Tibial artery (tissue), 4 donors: ENCODE data around the gene TEKTIP1.

Source experiments
- DNase-seq, 2 donors: peaks; one replicate each; pipeline ENCODE4 v3.0.0-alpha.2; 2019
- H3K27ac ChIP-seq, 2 donors: fragments of 200-600 bp; sonication (generic) in 1 of 2; 1 replicate in 1 of 2; 2 replicates in 1 of 2; pipeline ENCODE4 v1.5.1; 2018 to 2019; ENCODE audit warnings: mild to moderate bottlenecking in 1 of 2
- H3K27me3 ChIP-seq, 2 donors: fragments of 200-600 bp; sonication (generic) in 1 of 2; one replicate each; pipeline versions ENCODE4 v1.5.1 to v1.6.0; 2016 to 2019
- H3K36me3 ChIP-seq, 3 donors: fragments of 200-600 bp; sonication (generic) in 2 of 3; one replicate each; pipeline ENCODE4 v1.5.1; 2016 to 2019; ENCODE audit warnings: mild to moderate bottlenecking in 2 of 3
- H3K4me1 ChIP-seq, 4 donors: fragments of 200-600 bp; sonication (generic) in 2 of 4; 1 replicate in 3 of 4; 2 replicates in 1 of 4; pipeline ENCODE4 v1.5.1; 2016 to 2019
- H3K4me3 ChIP-seq, 2 donors: fragments of 200-600 bp; sonication (generic) in 1 of 2; 1 replicate in 1 of 2; 2 replicates in 1 of 2; pipeline ENCODE4 v1.5.1; 2018 to 2019; ENCODE audit warnings: mild to moderate bottlenecking in 2 of 2
- H3K9me3 ChIP-seq, 3 donors: fragments of 200-600 bp; sonication (generic) in 1 of 3; one replicate each; pipeline ENCODE4 v1.5.1; 2016 to 2019
- intact Hi-C: fragments of 100-400 bp; cut with DNase I; formaldehyde crosslinking; loops from one replicate; pipeline ENCODE4 v1.15.0; 2023; ENCODE audit warnings: low total_unique reads
- TF ChIP-seq, protein P1 (sequence below), 2 experiments: fragments of 200-600 bp in 1 of 2; fragments of 450-650 bp in 1 of 2; IDR thresholded peaks; one replicate each; pipeline ENCODE4 v1.5.1; 2017 to 2019; ENCODE audit warnings: antibody characterized with exemption in 2 of 2, mild to moderate bottlenecking in 1 of 2, moderate library complexity in 1 of 2

The TEKTIP1 gene

DNA sequence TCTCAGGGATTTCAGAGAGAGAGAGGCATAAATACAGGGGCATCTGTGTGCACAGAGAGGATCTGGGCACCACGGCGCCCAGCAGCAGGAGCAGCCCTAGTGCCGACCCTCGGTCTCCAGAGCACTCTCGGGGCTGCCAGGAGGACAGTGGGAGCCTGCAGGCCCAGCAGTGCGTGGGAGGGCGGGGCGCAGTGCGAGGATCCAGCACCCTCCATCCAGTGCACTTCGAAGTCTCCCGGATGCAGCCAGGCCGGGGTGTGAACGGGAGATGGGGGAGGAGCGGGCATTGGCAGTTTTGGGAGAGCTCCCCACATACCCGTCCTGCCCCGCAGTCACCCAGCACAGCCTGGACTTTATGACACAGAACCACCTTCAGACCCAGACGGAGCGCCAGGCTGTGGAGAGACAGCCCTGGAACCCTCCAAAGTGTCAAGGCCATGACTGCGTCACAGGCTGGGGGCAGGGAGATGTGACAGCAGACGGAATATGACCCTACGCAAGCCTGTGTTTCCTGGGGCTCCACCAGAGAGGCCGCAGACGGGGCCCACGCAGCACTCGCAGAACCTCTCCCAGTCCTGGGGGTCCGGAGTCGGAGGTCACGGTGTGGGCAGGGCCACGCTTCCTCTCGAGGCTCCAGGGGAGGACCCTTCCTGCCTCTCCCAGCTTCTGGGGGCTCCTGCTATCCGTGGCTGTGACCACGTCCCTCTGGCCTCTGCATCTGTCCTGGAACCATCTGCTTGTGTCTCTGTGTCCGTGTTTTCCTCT, 14.7 kb upstream of the TEKTIP1 start:
- H3K4me3 ChIP-seq = no peak overlapping the region
- DNase-seq = no peak
- peaks cover 43 to 86% (median 59%) of the 10 kb centered on the region in 3 donors for H3K36me3 ChIP-seq

DNA sequence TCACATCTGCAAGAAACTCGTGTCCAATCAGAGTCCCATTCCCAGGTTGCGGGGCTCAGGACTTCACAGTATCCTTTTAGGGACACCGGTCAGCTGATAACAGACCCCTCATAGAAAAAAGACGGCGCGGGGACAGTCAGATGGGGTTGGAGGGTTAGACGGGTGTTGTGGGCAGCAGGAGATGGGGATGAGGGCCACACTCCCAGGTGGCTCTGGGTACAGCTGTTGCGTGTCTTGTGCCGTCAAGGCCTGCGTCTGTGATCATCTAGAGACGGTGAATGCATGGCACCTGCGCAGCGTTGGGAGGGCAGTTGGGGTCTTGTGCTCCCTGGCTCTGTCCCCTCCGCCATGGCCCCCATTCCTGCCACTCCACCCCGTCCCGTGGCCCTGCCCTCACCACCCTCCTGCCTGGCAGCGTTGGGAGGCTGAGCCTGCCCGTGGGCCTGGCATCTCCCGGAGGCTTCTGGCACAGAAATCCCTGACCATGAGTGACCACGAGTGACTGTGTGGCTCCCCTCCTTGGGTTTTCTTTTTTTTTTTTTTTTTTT, 14.0 kb upstream of the TEKTIP1 start:
- H3K27me3 ChIP-seq = no peaks in the 10 kb centered on the region
- TF ChIP-seq, protein P1, sequence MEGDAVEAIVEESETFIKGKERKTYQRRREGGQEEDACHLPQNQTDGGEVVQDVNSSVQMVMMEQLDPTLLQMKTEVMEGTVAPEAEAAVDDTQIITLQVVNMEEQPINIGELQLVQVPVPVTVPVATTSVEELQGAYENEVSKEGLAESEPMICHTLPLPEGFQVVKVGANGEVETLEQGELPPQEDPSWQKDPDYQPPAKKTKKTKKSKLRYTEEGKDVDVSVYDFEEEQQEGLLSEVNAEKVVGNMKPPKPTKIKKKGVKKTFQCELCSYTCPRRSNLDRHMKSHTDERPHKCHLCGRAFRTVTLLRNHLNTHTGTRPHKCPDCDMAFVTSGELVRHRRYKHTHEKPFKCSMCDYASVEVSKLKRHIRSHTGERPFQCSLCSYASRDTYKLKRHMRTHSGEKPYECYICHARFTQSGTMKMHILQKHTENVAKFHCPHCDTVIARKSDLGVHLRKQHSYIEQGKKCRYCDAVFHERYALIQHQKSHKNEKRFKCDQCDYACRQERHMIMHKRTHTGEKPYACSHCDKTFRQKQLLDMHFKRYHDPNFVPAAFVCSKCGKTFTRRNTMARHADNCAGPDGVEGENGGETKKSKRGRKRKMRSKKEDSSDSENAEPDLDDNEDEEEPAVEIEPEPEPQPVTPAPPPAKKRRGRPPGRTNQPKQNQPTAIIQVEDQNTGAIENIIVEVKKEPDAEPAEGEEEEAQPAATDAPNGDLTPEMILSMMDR (IDR thresholded peaks at IDR 0.05) = no peak
- H3K36me3 ChIP-seq = peaks cover 43 to 79% (median 55%) of the 10 kb centered on the region in 3 donors
- intact Hi-C loops = no loop called here
- no peaks in the 10 kb centered on the region for H3K9me3 ChIP-seq
- no peak overlapping the region for H3K4me3 ChIP-seq
- peaks cover 0 to 7% (median 0%) of the 10 kb centered on the region in 4 donors for H3K4me1 ChIP-seq
- no peak overlapping the region for H3K27ac ChIP-seq
- DNase-seq = no peak

More for the DNA sequence above, 14.7 kb upstream of the TEKTIP1 start:
- Histone ChIP-seq H3K4me1 (peaks cover 0 to 7% (median 0%) of the 10 kb centered on the region in 4 donors), H3K9me3 (no peaks in the 10 kb centered on the region), H3K27ac (no peak overlapping the region), H3K27me3 (no peaks in the 10 kb centered on the region)
- intact Hi-C loops = no loop called here
- TF ChIP-seq, protein P1 (IDR thresholded peaks at IDR 0.05) = no peak

DNA sequence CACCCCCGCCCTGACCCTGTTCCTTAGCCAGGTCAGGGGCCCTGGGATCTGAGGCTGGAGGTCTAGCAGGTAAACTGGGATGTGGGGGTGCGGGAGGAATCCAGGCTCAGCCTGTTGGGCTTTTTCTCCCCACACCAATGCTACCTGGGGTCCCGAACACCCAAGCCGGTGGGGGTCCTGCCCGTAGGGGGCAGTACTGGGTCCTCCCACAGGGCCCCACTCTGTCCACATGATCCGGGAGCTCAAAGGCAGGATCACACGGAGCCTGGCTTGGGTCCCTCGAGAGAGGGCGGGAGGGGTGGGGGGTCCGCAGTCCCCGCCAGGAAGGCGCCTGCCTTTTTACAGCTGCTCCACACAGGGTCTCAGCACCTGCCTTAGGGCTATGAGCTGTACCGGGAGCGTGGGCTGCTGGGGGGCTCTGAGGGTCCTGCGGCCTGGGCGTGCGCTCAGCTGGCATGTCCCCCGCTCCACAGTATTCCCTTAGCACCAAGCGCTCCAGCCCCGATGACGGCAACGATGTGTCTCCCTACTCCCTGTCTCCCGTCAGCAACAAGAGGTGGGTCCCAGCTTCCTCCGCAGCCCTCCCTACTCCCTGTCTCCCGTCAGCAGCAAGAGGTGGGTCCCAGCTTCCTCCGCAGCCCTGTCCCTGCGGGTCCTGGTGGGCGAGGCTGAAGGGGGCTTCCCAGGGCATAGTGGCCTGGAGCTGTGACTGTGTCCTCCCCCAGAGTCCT, 12.3 kb upstream of the TEKTIP1 start:
- peaks cover 46 to 80% (median 70%) of the 10 kb centered on the region in 3 donors for H3K36me3 ChIP-seq
- H3K27ac ChIP-seq = no peak overlapping the region
- no peak for DNase-seq
- no peak overlapping the region for H3K4me3 ChIP-seq
- H3K27me3 ChIP-seq = no peaks in the 10 kb centered on the region
- no peaks in the 10 kb centered on the region for H3K4me1 ChIP-seq
- H3K9me3 ChIP-seq = no peaks in the 10 kb centered on the region
- TF ChIP-seq, protein P1 (IDR thresholded peaks at IDR 0.05) = no peak
- intact Hi-C loops = no loop called here

DNA sequence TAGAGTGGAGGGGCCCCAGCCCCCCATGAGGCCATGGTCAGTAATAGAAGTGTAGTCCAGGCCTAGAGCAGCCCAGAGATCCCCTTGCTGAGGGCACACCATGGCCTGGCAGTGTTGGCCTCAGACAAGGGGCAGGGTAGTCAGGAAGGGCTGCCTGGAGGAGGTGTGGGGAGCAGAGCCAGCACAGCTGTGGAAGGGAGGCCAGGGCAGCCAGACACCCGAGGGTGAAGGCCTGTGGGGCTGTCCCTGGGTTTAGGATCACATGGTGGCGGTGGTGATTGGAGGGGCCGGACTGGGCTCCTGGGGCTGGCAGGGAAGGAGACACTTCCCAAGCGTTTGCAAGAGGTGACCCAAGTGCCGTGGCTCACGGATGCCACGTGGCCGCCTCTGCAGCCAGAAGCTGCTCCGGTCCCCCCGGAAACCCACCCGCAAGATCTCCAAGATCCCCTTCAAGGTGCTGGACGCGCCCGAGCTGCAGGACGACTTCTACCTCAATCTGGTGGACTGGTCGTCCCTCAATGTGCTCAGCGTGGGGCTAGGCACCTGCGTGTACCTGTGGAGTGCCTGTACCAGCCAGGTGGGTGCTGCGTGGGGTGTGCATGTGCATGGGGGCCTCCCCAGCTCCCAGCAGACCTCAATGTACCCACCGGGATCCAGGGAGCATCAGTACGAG, 11.6 kb upstream of the TEKTIP1 start:
- Histone ChIP-seq H3K36me3 (peaks cover 53 to 80% (median 77%) of the 10 kb centered on the region in 3 donors), H3K4me3 (no peak overlapping the region), H3K4me1 (no peaks in the 10 kb centered on the region), H3K27me3 (no peaks in the 10 kb centered on the region), H3K9me3 (no peaks in the 10 kb centered on the region), H3K27ac (no peak overlapping the region)
- intact Hi-C loops = no loop called here
- TF ChIP-seq, protein P1 (IDR thresholded peaks at IDR 0.05) = no peak
- no peak for DNase-seq

DNA sequence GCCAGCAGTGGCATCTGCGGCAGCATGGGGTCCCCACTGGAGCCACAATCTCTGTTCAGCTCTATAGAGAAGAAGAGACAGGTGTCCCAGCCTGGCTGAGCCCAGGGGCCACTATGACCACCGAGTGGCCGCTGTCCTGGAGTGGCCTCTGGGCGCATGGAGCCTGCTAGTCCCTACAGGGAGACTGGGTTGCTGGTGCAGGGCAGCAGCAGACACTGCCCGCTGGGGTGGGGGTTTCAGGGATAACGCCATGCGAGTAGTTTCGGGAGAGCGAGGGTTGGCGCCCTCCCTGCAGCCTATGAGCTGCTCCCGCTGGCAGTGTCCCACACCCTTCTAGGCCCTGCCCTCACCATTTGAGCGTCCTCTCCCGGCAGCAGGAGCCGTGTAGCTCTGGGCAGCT, 10.9 kb upstream of the TEKTIP1 start:
- no peaks in the 10 kb centered on the region for H3K4me1 ChIP-seq
- peaks cover 58 to 80% (median 78%) of the 10 kb centered on the region in 3 donors for H3K36me3 ChIP-seq
- DNase-seq = no peak
- no peaks in the 10 kb centered on the region for H3K27me3 ChIP-seq
- H3K4me3 ChIP-seq = no peak overlapping the region
- no peak overlapping the region for H3K27ac ChIP-seq
- no peaks in the 10 kb centered on the region for H3K9me3 ChIP-seq
- intact Hi-C loops = no loop called here
- TF ChIP-seq, protein P1 (IDR thresholded peaks at IDR 0.05) = no peak
